Activated naive CD4-positive, alpha-beta T cell treated with anti-CD3 and anti-CD28 coated beads, Interleukin-2, amount 10 ng/mL, durations not matched to agents 7 days and 5 days (primary cell): ENCODE measurements around the gene ASB2.

Experiments
- CTCF ChIA-PET: fragments of 350-600 bp; sonication (Branson Sonifier 250); formaldehyde crosslinking; loops from one replicate; lab custom pipeline; 2021; ENCODE audit warnings: antibody characterized with exemption; lab: Charles Lee
- DNase-seq: peaks from one replicate; pipeline ENCODE4 v3.0.0-alpha.2; 2020
- H3K27ac Mint-ChIP-seq: one replicate; pipeline ENCODE4 v1.8.0; 2021; ENCODE audit warnings: mild to moderate bottlenecking, moderate library complexity, mixed read lengths
- H3K27me3 Mint-ChIP-seq: one replicate; pipeline ENCODE4 v1.8.0; 2021; ENCODE audit warnings: mild to moderate bottlenecking, mixed read lengths
- H3K36me3 Mint-ChIP-seq: one replicate; pipeline ENCODE4 v1.8.0; 2021; ENCODE audit warnings: mixed read lengths
- H3K4me1 Mint-ChIP-seq: one replicate; pipeline ENCODE4 v1.8.0; 2021; ENCODE audit warnings: mixed read lengths
- H3K4me3 Mint-ChIP-seq: one replicate; pipeline ENCODE4 v1.8.0; 2021; ENCODE audit warnings: mild to moderate bottlenecking, moderate library complexity, mixed read lengths
- H3K9me3 Mint-ChIP-seq: one replicate; pipeline ENCODE4 v1.8.0; 2021; ENCODE audit warnings: mixed read lengths

ASB2 gene

DNA sequence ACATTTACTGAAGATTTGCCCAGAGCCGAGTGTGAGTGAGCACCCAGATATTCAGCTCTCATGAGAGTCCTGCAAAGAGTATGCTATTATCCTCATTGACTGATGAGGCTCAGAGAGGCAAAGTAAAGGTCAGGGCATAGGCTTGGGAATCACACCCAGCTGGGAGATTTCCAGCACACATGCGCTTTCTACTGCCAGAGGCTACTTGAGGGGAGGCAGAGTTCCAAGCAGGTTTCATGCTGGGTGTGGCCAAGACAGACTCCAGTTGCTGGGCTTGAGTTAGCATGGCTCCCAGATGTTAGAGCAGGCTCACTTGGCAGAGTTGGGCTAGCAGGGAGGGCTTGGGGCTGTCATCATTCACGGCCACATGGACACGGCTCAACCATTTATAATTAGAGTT, 63.6 kb downstream of the ASB2 start:
- Mint-ChIP-seq H3K9me3 (peaks cover 8% of the 10 kb centered on the region), H3K4me1 (peaks cover 11% of the 10 kb centered on the region), H3K36me3 (peaks cover 4% of the 10 kb centered on the region), H3K27me3 (peaks cover 16% of the 10 kb centered on the region), H3K4me3 (no peak overlapping the region), H3K27ac (no peak overlapping the region)
- CTCF ChIA-PET, result interaction anchor here (1.5 kb wide), 1 partner anchor 224 kb away, joined by 4 read pairs; no protein-coding TSS in a partner anchor
- no peak for DNase-seq

DNA sequence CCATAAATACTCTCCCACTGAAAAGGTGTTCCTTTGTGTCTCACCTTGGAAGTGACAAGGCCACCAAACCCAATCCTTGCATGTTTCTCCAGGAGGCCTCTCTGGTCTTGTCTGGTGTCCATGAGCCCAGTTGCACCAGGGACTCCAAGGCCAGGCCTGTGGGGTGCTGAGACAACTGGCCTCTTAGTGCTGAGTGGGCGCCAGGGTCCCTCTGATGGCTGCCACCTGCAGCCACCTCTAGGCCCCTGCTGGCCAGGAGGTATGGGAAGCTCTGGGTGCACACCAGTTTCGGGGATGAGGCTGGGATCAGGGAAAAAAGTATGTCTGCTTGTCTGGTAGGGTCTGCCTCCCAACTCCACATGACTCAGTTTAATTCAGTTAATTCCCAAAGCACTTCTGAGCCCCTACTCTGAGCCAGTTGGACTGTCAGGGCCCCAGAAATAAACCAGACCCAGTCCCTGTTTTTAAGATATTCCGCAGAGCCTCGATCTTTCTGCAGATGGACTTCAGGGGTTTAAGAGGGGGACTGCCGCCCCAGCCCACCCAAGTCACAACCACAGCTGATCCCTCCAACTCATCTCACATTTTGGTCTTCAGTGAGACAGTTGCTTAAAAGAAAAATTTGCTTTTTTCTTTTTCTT, 64.3 kb downstream of the ASB2 start:
- Mint-ChIP-seq H3K9me3 (peaks cover 8% of the 10 kb centered on the region), H3K4me3 (no peak overlapping the region), H3K36me3 (peaks cover 4% of the 10 kb centered on the region), H3K4me1 (peaks cover 11% of the 10 kb centered on the region), H3K27me3 (peaks cover 18% of the 10 kb centered on the region), H3K27ac (no peak overlapping the region)
- no peak for DNase-seq
- CTCF ChIA-PET, result interaction anchor here (1.5 kb wide), 1 partner anchor 224 kb away, joined by 4 read pairs; no protein-coding TSS in a partner anchor

DNA sequence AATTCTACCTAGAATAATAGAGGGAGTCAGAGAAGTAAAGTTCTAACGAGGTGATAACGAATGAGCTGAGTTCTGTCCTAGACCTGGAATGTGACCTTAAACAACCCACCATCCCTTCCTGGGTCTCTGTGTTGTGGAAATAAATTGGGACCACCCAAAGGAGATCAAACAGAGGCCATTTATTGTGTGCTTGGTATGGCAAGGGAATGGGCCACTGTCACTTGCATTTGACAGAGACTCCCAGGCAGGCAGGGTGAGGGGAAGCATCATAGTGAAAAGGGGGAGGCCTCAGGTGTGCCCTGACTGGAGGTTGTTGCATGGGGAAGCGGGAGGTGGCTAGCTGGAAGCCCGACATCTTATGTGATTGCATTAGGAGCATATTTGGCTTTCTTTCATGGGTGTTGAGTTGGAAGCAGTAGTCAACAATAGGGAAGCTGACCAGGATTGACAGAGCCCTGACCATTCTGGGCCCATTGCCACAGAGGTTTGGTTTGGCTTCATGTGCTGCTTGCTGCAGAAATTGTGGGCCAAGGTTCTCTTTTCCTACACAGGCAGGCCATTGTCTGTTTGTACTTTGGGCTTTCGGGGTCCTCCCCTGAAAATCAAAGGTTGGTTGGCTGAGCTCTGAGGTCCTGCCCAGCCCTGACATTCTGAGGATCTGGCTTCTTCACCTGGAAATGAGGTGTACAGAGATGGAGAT, 66.8 kb downstream of the ASB2 start:
- no peak for DNase-seq
- H3K27ac Mint-ChIP-seq, result no peak overlapping the region
- H3K27me3 Mint-ChIP-seq, result peaks cover 33% of the 10 kb centered on the region
- peaks cover 11% of the 10 kb centered on the region for H3K4me1 Mint-ChIP-seq
- no peak overlapping the region for H3K4me3 Mint-ChIP-seq
- CTCF ChIA-PET, result interaction anchor here (4.8 kb wide), 1 partner anchor 254 kb away, joined by 30 read pairs; no protein-coding TSS in a partner anchor
- peaks cover 7% of the 10 kb centered on the region for H3K9me3 Mint-ChIP-seq
- H3K36me3 Mint-ChIP-seq, result peaks cover 4% of the 10 kb centered on the region

DNA sequence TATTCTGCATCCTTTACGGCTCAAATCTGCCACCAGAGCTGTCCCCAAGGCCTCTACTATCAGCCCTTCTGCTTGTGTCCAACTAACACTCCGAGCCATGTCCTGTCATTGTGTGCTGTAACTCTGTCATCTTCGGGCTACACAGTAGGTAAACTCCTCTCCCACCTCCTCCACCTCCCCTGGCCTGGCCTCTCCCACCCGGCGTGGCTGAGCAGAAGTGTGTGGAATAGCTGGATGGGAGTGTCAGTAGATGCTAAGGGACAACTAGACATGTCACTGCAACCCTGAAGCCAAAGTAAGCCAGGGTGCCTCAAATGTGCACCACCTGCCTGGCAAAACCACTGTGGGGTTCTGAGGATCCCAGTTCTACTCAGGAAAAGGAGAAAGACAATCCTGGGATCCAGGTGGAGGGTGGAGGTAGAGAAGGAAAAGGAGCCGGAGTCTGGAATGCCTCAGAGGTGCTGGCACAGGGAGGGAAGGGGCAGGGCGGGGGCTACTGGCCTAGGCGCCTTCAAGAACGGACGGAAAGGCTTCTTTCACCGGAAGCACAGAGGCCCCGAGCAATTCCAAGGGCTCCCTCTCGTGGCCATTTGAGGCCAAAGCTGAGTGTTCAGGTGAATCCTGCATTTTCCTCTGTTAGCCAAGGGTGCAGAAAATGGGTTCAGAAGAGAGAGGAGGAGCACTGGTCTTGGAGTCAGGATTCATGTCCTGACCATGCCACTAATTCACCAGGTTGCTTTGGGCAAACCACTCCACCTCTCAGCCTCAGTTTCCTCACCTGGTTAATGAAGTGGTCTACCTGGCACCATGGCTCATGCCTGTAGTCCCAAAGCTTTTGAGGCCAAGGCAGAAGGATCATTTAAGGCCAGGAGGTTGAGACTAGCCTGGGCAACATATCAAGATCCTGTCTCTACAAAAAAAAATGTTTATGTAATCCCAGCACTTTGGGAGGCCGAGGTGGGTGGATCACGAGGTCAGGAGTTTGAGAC, 69.7 kb downstream of the ASB2 start:
- Mint-ChIP-seq H3K9me3 (no peaks in the 10 kb centered on the region), H3K27me3 (peaks cover 54% of the 10 kb centered on the region), H3K27ac (peak overlapping the region; percentile 33), H3K4me3 (no peak overlapping the region), H3K36me3 (no peaks in the 10 kb centered on the region), H3K4me1 (no peaks in the 10 kb centered on the region)
- DNase-seq, result peak; percentile 80
- CTCF ChIA-PET, result interaction anchor here (0.7 to 4.8 kb wide), 7 partner anchors 9 to 251 kb away, joined by 3 to 30 read pairs (median 3); no protein-coding TSS in a partner anchor

DNA sequence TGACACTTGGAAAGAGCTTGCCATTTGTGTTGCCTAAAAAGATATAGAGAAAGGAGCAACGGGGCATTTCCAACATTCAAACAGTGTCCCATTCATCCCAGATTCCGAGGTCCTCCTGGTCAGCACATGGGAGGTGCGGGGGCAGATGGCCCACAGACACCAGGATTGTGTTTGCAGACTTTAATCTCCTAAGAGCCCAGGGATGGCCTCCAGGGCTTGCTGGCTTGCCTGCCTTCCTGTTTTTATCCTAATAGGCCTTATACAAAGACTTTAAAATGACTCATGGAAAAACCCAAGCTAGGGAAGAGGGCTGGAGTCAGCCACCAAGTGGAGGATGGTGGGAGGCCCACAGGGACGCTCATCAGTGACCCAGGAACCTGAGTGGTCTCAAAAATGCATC, 70.7 kb downstream of the ASB2 start:
- Mint-ChIP-seq H3K36me3 (no peaks in the 10 kb centered on the region), H3K27ac (no peak overlapping the region), H3K27me3 (peaks cover 55% of the 10 kb centered on the region), H3K4me3 (no peak overlapping the region), H3K4me1 (no peaks in the 10 kb centered on the region), H3K9me3 (no peaks in the 10 kb centered on the region)
- CTCF ChIA-PET, result interaction anchor here (1.3 to 4.8 kb wide), 3 partner anchors 8 to 250 kb away, joined by 5 to 30 read pairs (median 10); no protein-coding TSS in a partner anchor
- DNase-seq, result no peak

DNA sequence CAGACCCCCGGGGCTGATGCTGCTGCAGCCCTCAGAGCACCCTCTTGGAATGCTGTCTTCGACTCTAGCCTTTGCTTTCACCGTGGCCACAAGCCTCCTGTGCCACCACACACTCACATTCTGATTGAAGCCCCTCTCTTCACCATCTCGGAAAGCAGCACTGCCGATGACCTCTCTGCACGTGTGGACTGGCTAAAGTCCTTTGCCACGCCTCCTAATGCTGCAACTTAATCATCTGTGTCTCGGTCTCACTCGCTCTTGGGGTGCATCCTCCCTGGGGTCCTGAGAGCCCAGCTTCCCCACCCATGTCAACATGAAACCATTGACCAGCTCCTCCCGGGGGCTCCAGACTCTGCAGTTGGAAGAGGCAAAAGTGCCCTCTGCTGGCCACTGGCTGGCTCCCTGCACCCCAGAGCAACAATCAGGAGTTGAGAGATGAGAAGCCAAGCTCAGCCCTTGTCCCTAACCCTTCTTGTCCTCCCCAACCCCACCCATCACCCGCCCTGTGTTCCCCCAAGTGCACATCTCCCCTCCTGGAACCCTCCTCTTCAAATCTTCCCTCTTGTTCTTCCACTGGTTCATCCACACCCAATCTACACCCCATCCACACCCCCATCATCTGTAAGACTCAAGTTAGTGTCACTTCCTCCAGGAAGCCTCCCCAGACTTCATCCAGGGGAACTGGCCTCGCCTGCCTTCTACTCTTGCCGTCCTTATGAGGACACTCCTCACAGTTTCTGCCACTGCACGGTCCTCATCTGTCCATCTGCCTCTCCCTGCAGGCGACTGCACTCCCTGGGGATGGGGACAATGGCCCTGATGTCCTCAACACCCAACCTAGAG, 72.8 kb downstream of the ASB2 start:
- no peaks in the 10 kb centered on the region for H3K9me3 Mint-ChIP-seq
- H3K4me3 Mint-ChIP-seq, result no peak overlapping the region
- CTCF ChIA-PET, result interaction anchor here (1.0 to 1.2 kb wide), 2 partner anchors 9 to 117 kb away, joined by 3 read pairs; no protein-coding TSS in a partner anchor
- no peaks in the 10 kb centered on the region for H3K4me1 Mint-ChIP-seq
- H3K27ac Mint-ChIP-seq, result no peak overlapping the region
- peaks cover 62% of the 10 kb centered on the region for H3K27me3 Mint-ChIP-seq
- DNase-seq, result no peak
- no peaks in the 10 kb centered on the region for H3K36me3 Mint-ChIP-seq

DNA sequence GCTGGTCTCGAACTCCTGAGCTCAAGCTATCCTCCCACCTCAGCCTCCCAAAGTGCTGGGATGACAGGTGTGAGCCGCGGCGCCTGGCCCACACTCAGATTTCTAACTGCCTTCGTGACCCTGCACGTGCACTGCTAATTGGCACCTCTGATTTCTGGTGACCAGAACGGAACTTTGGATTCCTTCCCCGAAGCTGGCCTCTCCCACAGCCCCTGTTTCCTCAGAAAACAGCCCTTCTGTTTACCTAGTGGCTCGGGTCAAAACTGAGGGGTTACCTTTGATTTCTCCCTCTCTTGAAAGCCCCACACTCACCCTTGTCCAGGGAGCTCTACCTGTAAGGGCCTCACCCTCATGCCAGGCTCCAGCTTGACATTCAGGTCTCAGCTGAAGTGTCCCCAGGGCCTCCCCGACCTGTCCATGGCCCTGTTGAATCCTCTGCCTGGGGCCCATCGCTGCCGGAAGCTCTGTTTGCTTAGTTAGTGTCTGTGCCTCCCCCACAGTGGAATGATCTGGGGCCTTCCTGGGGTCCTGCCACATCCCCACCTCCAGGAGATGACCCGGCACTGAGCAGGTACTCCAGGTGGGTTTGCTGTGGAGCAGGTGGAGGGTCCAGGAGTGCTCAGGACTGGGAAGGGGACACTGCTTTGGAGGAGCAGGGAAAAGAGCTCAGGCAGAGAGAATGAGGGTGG, 73.6 kb downstream of the ASB2 start:
- H3K9me3 Mint-ChIP-seq, result no peaks in the 10 kb centered on the region
- H3K4me1 Mint-ChIP-seq, result no peaks in the 10 kb centered on the region
- no peak overlapping the region for H3K27ac Mint-ChIP-seq
- H3K4me3 Mint-ChIP-seq, result no peak overlapping the region
- H3K36me3 Mint-ChIP-seq, result no peaks in the 10 kb centered on the region
- H3K27me3 Mint-ChIP-seq, result peaks cover 57% of the 10 kb centered on the region
- CTCF ChIA-PET, result interaction anchor here (0.6 to 1.3 kb wide), 4 partner anchors 8 to 246 kb away, joined by 3 to 5 read pairs (median 4); no protein-coding TSS in a partner anchor
- no peak for DNase-seq

DNA sequence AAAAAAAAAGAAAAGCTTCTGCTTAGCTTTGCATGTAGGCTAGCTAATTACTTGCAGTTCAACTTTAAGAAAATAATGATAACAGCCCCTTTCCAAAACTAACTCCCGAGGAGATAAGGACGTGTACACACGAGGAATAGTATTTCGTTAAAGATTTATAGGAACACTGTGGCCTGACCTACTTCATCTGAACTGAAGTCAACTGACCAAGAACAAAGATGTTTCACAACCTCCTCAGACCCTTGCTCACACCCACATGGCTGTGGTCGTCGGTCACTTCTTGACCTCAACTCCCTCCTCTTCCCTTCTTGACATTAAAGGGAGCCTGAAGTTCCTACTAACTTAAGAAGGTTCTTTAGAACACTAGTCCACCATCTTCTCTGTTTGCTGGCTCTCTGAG, 74.6 kb downstream of the ASB2 start:
- Mint-ChIP-seq H3K4me1 (no peaks in the 10 kb centered on the region), H3K9me3 (no peaks in the 10 kb centered on the region), H3K36me3 (no peaks in the 10 kb centered on the region), H3K27me3 (peaks cover 52% of the 10 kb centered on the region), H3K27ac (no peak overlapping the region), H3K4me3 (no peak overlapping the region)
- no peak for DNase-seq
- CTCF ChIA-PET, result interaction anchor here (0.6 to 1.3 kb wide), 3 partner anchors 38 to 245 kb away, joined by 3 to 5 read pairs (median 4); no protein-coding TSS in a partner anchor

DNA sequence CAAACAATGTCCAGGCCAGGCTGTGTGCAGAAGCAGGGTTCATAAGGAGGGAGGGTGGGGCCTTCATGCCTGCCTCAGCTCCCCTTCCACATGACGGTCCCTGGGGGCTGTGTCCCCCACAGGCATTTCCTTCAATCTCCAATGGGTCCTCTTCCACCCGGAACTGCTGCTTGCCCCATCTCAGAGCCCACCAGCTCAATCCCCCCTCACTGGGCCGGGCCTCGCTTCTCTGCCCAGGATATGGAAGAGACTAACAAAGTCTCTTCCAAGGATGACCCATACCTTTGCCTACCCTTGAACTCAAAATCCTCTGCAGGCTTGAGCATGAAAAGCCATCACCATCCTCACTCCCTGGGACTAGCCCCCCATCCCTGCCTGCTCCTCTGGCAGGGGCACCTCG, 77.6 kb downstream of the ASB2 start:
- Mint-ChIP-seq H3K4me3 (no peak overlapping the region), H3K4me1 (no peaks in the 10 kb centered on the region), H3K36me3 (no peaks in the 10 kb centered on the region), H3K27ac (no peak overlapping the region), H3K27me3 (peaks cover 36% of the 10 kb centered on the region), H3K9me3 (no peaks in the 10 kb centered on the region)
- CTCF ChIA-PET, result interaction anchor here (1.2 kb wide), 1 partner anchor 9 kb away, joined by 4 read pairs; no protein-coding TSS in a partner anchor
- DNase-seq, result no peak

DNA sequence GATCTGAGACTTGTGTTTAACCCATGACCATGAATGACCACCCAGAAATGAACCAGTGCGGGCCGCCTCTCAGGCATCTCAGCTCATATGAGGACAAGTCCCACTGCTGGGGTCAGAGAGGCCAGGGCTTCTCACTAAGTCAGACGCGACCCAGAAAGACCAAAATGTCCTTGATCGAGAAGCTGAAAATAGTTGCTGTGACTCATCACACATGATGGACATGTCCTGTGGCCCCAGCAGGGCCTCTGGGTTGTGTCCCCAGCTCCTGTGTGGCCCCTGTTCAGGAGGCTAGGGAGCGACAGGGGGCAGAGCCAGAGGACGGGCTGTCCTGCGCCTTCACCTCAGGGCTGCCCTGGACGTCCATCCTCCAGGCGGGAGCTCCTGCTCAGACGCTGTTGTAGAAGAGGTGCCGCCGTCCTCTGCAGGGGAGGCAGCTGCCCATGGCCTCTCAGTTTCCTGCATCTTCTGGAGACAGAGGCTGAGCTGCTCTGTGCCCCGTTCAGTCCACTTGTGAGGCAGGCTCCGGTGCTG, 78.2 kb downstream of the ASB2 start:
- H3K36me3 Mint-ChIP-seq, result no peaks in the 10 kb centered on the region
- no peaks in the 10 kb centered on the region for H3K4me1 Mint-ChIP-seq
- no peak for DNase-seq
- H3K27ac Mint-ChIP-seq, result no peak overlapping the region
- peaks cover 34% of the 10 kb centered on the region for H3K27me3 Mint-ChIP-seq
- CTCF ChIA-PET, result interaction anchor here (1.9 kb wide), 1 partner anchor 9 kb away, joined by 10 read pairs; no protein-coding TSS in a partner anchor
- H3K4me3 Mint-ChIP-seq, result no peak overlapping the region
- no peaks in the 10 kb centered on the region for H3K9me3 Mint-ChIP-seq

DNA sequence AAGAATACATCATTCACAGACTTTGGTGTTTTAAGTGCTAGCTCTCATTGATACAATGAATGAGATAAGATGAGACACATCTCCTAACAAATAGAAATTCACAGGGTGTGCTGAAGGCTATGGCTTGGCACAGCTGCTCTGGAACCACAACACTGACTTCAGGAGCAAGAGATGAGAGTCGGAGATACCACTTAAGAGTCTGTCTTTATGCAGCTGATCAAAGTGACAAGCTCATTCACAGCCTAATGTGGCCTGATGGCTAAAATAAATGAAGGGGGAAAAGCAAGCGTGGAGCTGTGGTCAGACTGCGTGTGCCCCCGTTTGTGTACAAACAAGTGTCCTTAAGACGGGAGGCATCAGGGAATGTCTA, 78.9 kb downstream of the ASB2 start:
- Mint-ChIP-seq H3K27me3 (peaks cover 27% of the 10 kb centered on the region), H3K36me3 (no peaks in the 10 kb centered on the region), H3K4me3 (no peak overlapping the region), H3K9me3 (no peaks in the 10 kb centered on the region), H3K27ac (no peak overlapping the region), H3K4me1 (no peaks in the 10 kb centered on the region)
- CTCF ChIA-PET, result interaction anchor here (0.6 to 1.9 kb wide), 2 partner anchors 9 to 71 kb away, joined by 4 to 10 read pairs; no protein-coding TSS in a partner anchor
- DNase-seq, result no peak

DNA sequence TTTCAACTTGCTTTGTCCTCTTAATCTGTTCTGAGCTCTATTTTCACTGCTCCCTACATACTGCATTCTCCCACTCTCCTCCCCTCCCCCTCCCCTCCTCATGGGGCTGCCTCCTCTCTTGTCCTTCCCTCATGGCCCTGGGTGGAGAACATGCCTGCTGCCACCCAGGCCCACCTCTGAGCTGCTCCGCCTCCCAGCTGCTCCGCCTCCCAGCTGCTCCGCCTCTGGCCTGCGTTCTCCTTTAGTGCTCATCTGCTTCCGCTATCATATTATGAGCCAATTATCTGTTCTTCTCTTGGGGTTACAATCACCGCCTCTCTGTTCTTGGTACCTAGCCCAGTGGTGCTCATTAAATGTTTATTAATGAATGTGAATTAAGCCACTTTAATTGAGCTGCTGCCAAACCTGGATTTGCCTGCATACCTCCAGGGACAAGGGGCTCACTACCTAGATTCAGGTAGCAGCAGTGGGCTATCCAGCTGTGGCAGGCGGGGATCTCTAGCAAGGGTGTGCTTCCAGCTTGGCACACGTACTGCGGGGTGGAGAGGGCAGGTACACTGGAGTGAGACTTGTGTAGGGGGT, 81.3 kb downstream of the ASB2 start:
- Mint-ChIP-seq H3K27ac (no peak overlapping the region), H3K4me3 (no peak overlapping the region)
- CTCF ChIA-PET, result interaction anchor here (0.6 to 2.0 kb wide), 4 partner anchors 8 to 239 kb away, joined by 3 to 6 read pairs (median 4); no protein-coding TSS in a partner anchor

More for the DNA sequence above, 81.3 kb downstream of the ASB2 start:
- H3K36me3 Mint-ChIP-seq, result no peaks in the 10 kb centered on the region
- no peak for DNase-seq
- no peaks in the 10 kb centered on the region for H3K4me1 Mint-ChIP-seq
- H3K27me3 Mint-ChIP-seq, result peaks cover 33% of the 10 kb centered on the region
- no peaks in the 10 kb centered on the region for H3K9me3 Mint-ChIP-seq
